GM19395 (cell line): ENCODE measurements around the gene KCTD14.
"Not testable (repeated sequence)": the region's sequence is repeated elsewhere in the genome, so short reads cannot be mapped to it uniquely, and the experiment has no call there.

Experiments used
- ATAC-seq: cut with Tn5 transposase; IDR thresholded peaks from one replicate; pipeline ENCODE4 v1.9.1; 2021; ENCODE audit warnings: mild to moderate bottlenecking, moderate library complexity; ENCODE audit not compliant: unreplicated experiment

The KCTD14 gene

DNA sequence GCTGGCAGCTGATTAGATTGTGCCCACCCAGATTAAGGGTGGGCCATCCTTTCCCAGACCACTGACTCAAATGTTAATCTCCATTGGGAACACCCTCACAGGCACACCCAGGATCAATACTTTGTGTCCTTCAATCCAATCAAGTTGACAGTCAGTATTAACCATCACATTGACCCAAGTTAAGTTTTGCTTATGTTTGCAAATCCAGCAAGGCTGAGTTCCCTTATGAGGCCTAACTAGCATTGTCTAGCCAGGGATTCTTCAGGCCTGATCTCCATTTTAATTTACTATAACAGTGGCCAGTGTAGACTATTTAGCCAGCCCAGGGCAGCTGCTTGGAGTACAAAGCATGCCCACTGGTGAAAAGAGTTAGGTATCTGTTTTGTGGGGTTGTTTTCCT lies 2.3 kb upstream of the KCTD14 start:
- ATAC-seq, result no peak

DNA sequence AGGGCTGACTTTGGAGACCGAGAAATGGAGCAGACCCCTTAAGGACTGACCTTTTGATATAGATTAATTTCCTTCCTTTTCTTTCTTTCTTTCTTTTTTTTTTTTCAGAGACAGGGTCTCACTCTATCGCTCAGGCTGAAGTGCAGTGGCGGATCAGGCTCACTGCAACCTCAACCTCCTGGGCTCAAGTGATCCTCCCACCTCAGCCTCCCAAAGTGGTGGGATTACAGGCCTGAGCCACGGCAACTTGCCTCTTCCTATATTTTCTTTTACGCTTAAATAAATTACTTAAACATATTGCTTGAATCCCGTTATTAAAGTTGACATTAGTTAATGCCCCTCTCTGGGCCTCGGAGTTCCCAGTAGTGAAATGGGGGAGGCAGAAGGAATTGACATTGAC lies 350 bp upstream of the KCTD14 start:
- no peak for ATAC-seq

DNA sequence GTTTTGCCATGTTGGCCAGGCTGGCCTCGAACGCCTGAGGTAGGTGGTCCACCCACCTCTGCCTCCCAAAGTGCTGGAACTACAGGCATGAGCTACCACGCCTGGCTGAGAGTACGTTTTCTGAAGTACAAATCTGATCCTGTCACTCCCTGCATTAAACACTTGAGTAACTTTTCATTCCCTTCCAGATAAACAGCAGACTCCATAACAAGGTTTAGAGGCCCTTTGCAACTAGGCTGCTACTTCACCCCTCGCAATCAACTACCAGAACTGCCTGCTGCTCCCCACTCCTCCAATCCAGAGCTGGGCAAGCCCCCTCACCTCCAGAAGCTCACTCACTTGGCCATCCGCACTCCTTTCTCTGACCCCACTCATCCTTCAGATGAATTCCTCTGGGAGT lies 1.5 kb downstream of the KCTD14 start:
- no peak for ATAC-seq

DNA sequence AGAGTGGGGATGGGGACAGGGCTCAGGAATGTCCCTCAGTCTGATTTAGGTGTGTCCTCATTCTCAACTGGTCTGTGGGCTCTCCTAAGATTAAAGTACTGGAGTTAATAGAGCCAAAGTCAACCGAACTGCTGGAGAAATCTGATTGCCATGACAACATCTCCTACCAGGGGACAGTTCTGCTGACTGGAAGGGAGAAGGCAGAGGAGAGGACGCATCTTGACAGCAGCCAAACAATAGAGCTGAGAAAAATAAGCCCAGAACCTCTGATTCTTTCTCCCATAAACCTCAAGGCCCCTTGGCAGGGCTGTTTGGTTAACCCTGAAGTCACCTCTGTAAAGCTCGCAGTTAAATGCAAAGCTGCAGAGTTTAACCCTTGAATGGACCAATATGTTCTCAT lies 2.8 kb downstream of the KCTD14 start:
- no peak for ATAC-seq

DNA sequence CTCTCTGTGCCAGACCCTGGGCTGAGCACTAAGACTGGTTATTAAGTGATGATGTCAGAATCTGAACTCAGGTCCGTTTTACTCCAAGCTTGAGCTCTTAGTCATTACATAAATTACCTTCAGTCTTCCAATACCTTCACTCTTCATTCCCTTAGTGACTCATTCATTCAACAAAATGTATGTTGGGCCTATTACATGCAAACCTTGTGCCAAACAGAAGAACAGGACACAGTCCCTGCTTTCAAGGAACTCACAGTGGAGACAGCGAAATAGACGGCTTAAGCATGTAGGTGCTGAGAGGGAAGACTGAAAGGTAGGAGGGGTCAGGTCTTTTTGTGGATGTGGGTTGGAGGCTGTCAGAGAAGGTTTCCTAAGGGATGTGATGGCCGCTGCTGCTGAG lies 3.3 kb downstream of the KCTD14 start:
- ATAC-seq, result no peak

DNA sequence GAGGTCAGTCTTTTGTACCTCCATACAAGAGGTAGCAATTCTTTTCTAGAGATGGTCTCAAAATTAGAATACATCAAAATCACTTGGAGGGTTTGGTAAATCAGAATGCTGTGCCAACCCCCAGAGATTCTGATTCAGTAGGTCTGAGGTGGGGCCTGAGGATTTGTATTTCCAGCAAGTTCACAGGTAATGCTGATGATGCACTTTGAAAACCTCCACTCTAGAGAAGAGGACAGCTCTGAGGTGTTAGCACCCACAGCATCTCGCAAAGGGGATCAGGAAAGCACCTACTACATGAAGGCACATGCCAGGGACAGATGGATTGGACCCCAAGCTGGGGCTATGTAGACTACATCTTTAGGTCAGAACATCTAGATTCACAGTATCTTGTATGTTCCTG lies 7.2 kb downstream of the KCTD14 start:
- ATAC-seq, result no peak

DNA sequence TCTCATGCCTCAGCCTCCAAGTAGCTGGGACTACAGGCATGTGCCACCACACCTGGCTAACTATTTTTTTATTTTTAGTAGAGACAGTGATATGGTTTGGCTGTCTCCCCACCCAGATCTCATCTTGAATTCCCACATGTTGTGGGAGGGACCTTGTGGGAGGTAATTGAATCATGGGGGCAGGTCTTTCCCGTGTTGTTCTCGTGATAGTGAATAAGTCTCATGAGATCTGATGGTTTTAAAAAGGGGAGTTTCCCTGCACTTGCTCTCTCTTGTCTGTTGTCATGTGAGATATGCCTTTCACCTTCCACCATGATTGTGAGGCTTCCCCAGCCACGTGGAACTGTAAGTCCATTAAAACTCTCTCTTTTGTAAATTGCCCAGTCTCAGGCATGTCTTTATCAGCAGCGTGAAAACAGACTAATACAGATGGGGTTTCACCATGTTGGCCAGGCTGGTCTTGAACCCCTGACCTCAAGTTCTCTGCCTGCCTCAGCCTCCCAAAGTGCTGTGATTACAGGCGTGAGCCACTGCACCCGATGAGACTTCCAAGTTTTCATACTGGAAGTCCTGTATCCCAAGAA lies 8.0 kb downstream of the KCTD14 start:
- not testable (repeated sequence) for ATAC-seq

DNA sequence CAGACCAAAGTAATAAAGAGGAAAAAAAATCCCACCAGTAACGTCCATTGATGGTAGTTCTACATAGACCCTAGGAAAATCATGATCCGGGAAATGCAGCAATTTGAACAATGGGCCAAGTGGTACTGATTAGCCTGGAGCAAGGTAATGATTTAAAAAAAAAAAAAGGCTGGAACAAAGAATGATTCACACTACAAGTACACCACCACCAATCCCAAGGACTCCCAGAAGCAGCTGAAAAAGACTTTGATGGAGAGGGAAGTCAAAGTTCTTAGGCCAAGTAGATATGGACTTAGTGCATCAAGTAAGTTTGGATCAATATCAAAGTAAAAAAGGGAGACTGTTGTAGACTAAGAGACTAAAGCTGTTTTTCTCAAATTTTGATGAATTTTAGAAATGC lies 11.8 kb downstream of the KCTD14 start:
- ATAC-seq, result no peak

DNA sequence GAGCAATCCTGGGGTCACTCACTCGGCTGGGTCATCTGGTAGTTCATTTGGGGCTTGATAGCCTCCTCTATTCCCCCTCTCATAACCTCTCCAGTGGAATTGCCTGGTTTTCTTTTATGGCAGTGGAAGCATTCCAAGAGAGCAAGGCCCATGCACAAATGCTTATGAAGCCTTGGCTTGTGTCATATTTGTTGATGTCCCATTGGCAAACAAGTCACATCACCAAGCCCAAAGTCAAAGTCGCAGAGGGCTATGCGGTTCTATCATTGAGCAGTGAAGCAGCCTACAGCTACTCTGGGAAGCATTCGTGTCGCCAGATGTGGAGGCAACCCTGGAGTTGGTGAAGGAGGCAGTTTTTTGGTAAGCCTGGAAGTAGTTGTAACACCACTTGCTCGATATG lies 12.3 kb downstream of the KCTD14 start:
- no peak for ATAC-seq

DNA sequence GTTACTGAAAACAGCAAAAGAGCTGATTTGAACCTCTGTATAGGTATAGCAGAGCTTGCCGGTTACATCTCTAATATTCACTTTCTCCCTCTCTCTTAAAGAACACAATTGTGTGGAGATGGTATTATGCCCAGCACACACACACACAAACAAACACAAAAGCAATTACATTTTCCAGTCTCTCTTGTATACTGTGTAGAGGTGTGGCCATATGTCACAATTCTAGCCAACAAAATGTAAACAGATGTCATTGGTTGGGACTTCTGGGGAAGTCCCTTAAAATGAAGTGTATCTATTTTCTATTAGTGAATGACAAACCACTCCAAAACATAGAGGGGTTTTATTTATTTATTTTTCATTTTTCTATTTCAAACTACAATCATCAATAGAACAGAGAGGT lies 12.8 kb downstream of the KCTD14 start:
- ATAC-seq, result no peak

DNA sequence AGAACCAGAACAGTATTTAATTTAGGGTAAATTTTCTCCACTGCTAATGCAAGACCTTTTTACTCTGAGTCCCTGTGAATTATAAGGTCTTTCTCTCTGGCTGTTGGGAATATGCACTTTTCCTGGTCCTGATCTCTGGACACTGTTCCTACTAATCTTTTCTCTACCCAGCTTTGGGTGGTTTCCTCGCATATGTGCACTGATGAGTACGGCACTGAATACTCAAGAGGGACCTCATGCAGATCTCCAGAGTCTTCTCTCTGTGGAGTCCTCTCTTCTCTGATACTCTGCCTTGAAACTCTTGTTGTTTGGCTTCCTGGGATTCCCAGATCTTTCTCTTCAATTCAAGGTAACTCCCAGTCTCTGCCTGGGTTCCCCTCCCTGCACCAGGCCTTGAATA lies 14.0 kb downstream of the KCTD14 start:
- no peak for ATAC-seq

DNA sequence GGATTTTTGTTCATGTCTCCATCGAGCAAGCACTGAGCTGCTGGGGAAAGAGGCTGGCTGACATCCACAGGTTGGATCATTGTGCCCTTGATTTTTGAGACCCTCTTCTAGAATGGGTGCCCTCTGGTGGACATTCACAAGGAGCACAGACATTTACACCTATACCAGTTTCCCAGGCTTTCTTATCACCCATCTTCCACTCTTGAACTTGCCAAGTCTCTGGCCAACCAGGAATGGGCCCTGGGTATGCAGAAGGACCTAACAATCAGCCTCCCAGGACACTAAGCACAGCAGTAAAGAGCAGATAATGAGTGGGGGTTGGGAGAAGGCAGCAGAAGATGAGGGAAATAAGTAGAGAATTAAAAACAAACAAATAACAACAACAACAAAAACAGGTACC lies 22.9 kb downstream of the KCTD14 start:
- peak; percentile 54 for ATAC-seq

DNA sequence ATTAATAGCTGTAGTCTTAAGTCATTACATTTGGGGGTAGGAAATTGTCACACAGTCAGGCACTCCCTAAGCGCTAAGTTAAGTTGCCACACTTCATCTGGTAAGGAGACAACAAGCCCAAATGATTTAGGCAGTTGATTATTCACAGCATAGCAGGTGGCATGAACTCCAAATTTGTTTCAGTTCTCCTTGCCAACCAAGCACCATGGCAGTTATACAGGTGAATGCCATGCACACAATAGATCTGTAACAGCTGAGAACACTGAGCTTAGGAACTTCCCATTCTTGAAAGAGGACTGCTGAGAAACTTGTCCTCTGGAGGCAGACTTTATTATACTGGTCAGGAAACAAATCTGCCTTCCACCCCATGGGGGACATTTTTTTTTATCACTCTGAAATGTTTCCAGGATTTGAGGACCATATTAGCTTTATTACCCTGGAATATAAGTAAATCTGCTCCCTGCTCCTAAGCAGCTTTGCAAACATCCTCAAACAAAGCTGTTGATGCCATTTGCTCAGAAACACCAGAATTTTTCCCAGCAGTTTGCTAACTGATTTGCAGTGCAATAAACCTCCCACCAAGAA lies 23.5 kb downstream of the KCTD14 start:
- ATAC-seq, result no peak

DNA sequence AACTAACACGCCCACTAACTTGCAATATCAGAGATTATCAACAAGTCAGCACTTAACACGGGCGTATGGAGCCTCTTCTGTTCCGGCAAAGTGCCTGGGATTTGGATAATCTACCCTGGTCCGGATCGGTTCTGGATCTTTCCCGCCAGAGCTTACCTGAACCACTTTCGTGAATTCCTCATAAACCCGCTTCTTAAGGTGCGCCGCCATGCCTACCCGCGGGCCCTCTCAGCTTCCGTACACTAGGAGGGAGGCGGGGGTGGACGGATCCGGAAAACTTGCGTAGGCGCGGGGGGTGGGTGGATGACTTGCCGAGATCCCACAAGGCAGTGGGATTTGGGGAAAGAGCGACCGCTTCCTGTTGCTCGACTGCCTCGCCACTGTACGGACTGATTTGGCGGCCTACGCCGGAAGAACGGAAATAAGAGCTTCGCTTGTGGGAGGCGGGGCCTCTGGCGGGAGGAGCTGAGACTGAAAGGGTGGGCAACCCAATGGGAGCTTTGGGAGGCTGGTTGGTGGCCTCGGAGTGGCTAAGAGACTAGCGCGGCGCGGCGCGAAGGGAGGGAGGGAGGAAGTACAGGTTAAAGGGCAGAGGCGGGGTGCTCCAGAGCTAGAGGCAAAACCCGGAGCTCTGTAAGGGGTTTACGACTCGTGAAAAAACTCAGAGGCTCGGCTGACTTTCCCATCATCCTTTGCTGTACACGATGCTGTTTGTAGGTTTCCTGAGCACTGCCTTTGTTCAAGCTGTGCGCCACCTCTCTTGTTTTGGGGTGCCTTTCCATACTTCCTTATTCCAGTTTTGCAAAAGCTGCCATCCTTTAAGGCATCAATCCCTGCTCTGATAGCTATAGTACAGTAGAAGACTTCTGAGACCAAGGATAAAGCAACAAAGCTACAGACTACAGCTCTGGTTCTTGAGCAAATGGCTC lies 28.4 kb downstream of the KCTD14 start, which contains the start of gene INTS4:
Gene INTS4, minus strand, starts transcription at position 235 of the 929 bp plus-strand sequence. Its CDS starts 25 bp downstream, at position 210.
- ATAC-seq, result peak; percentile 99

DNA sequence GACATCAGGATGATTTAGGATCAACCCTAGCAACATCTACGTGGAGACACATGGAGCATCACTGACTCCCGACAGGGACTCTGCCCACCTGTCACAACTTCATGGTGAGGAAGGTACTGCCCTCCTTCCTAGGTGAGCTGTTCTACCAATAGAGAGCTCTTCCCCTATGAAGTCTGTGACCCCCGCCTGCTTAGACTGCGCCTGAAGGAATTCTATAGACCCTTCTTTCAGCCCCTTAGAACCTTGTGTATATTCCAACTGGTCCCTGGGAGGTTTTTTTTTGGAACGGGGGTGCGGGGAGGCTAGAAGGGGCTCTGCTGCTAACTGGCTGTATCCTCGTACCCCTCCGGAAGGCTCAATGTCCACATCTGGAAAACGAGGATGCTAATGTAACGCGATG lies 29.2 kb downstream of the KCTD14 start:
- no peak for ATAC-seq

DNA sequence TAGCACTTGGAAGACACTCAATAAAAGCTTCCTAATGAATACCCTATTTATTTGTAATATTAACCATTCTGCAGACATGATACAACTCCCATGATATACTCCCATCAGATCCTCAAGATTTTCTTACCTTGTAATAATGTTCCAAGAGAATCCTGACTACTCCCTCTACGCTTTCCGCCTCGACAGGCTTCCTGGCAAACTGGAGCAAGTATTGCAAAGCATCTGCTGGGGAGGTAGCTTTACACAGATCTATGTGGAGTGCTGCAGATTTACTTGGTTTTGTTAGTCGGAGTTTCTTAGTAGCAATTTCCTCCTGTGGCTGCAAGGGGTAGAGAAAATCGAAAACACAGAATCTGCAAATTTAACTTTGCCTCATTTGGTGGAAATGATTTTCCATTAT lies 32.1 kb downstream of the KCTD14 start:
- ATAC-seq, result no peak

DNA sequence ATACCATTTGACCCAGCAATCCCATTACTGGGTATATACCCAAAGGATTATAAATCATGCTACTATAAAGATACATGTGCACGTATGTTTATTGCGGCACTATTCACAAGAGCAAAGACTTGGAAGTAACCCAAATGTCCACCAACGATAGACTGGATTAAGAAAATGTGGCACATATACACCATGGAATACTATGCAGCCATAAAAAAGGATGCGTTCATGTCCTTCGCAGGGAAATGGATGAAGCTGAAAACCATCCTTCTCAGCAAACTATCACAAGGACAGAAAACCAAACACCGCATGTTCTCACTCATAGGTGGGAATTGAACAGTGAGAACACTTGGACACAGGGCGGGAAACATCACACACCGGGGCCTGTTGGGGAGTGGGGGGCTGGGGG lies 36.6 kb downstream of the KCTD14 start:
- not testable (repeated sequence) for ATAC-seq

DNA sequence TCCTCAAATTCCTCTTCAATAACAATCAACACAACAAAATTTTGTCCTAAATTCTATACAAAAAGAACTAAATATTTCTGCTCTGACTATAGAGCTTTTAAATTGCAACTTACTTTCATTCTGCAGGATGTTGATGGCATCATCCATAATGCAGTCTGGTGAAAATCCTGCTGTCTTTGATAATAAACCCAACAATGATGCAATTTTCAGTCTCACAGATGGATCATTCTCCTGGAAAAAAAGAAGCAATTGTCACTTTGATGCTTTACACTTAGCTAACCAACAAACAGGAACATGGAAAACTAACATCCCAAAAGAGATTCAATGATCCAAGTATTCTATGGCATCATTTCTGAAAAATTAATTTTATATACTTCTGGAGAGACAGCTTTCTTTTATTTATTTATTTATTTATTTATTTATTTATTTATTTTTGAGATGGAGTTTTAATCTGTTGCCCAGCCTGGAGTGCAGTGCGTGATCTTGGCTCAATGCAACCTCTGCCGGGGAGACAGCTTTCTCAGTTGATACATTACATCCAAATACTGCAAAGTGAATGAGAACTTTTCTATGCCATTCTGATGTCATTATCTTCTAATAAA lies 41.6 kb downstream of the KCTD14 start:
- ATAC-seq, result no peak

DNA sequence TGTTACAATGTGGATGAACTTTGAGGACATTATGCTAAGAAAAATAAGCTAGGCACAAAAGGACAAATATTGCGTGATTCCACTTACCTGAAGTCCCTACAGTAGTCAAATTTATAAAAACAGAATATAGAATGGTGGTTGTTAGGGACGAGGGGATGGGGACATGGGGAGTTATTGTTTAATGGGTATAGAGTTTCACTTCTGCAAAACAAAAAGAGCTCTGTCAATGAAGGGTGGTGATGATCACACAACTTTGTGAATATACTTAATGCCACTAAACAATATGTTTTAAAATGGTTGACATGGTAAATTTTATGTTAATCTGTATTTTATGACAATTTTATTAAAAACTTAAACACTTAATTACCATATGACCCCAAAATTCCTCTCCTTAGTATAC lies 54.7 kb downstream of the KCTD14 start:
- no peak for ATAC-seq

DNA sequence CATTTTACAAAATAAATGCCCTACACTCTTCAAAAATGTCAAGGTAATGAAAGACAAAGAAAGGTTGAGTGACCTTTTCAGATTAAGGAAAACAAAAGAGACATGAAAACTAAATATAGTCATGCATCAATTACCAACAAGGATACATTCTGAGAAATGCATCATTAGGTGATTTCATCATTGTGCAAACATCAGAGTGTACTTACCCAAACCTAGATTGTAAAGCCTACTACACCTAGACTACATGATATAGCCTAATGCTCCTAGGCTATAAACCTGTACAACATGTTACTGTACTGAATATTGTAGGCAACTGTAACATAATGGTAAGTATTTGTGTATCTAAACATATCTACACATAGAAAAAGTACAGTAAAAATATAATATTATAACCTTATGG lies 55.3 kb downstream of the KCTD14 start:
- no peak for ATAC-seq

DNA sequence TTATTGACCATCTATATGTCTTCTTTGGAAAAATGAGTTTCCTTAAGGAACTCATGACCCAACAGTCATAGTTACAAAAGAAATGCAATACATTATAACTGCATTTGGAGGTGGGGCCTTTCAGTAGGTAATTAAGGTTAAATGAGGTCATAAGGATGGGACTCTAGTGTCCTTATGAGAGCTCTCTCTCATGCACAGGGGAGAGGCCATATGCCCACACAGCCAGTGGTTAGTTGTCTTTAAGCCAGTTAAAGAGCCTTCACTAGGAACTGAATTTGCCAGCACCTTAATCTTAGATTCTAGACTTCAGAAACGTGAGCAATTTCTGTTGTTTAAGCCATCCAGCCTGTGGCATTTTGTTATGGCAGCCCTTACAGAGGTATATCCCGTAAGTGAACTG lies 56.0 kb downstream of the KCTD14 start:
- ATAC-seq, result no peak

DNA sequence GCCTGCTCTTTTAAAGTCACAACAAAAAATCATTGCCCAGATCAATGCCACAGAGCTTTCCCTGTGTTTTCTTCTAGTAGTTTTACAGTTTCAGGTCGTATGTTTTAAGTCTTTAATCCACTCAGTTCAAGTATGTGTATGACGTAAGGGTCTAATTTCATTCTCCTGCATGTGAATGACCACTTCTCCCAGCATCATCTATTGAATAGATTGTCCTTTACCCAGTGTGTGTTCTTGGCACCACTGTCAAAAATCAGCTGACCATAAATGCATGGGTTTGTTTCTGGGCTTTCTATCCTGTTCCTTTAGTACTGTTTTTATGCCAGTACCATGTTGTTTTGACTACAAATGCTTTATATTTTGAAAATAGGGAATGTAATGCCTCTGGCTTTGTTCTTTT lies 56.7 kb downstream of the KCTD14 start:
- no peak for ATAC-seq
